Measurements from ENCODE around the gene USE1.

- TF ChIP-seq CTCF (IDR thresholded peaks at IDR 0.05; ENCODE audit: low read depth, low read length, missing input control): no peak
- no peak for TF ChIP-seq NR2F2 (IDR thresholded peaks at IDR 0.05)
- no peak for TF ChIP-seq GABPA (IDR thresholded peaks at IDR 0.05 in 1 of 2, conservative IDR thresholded peaks at IDR 0.05 in 1 of 2)
- TF ChIP-seq FOXA1 (IDR thresholded peaks at IDR 0.05): no peak
- no peak for TF ChIP-seq MAX (IDR thresholded peaks at IDR 0.05)
- TF ChIP-seq TAF1 (conservative IDR thresholded peaks at IDR 0.05): no peak
- TF ChIP-seq SP1 (IDR thresholded peaks at IDR 0.05): no peak
- TF ChIP-seq HNF4A (conservative IDR thresholded peaks at IDR 0.05): no peak
- no peak for TF ChIP-seq RAD21 (IDR thresholded peaks at IDR 0.05)
- no peak for TF ChIP-seq RXRA (IDR thresholded peaks at IDR 0.05)
- no peak for TF ChIP-seq EGR1 (IDR thresholded peaks at IDR 0.05; ENCODE audit: low read depth in 2 of 2)
- no peak for TF ChIP-seq REST (IDR thresholded peaks at IDR 0.05)
These were observed 31.3 kb upstream of the USE1 start for GRCh38 chr19:17183858-17184321.
